Measurements from ENCODE around the gene MYH10. TPM values are rescaled to one million over a fixed set of nuclear protein-coding genes. Genes with fewer than 3 reads are reported as not detected.
"Not testable (repeated sequence)": the region's sequence is repeated elsewhere in the genome, so short reads cannot be mapped to it uniquely, and the experiment has no call there.

The MYH10 gene
- total RNA-seq, 2 experiments from 2014 or later, result 8.3 to 10.3 TPM

DNA sequence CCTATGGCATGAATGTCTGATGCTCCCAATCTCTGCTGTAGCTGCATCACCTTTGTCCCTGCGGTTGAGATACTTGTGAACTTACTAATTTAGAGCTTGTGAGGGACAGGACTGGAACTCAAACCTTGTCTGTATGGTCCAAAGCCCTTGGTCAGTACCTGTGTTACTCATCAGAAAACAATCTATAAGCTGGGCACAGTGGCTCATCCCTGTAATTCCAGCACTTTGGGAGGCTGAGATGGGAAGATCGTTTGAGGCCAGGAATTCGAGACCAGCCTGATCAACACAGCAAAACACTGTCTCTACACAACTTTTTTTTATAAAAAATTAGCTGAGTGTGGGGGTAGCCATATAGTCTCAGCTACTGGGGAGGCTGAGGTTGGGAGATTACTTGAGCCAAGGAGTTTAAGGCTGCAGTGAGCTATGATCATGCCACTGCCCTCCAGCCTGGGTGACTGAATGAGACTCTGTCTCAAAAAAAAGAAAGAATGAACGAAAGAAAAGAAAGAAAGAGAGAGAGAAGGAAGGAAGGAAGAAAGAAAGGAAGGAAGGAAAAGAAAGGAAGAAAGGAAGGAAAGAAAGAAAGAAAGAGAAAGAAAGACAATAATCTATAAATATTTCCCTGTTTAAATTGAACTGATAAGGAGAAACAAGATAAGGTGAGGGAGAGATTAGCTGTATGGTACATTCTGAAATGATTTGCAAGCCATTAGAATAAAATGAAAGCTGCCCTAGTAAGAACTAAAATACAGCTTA, 31.7 kb upstream of the MYH10 start:
- H3K36me3 Mint-ChIP-seq (ENCODE audit: low read depth), result no peaks in the 10 kb centered on the region
- DNase-seq, result no peak
- POLR2A ChIA-PET, result no interaction called here
- peaks cover 3% of the 10 kb centered on the region for H3K4me1 Mint-ChIP-seq
- H3K27me3 Mint-ChIP-seq, result peaks cover 7% of the 10 kb centered on the region
- H3K9me3 Mint-ChIP-seq, result peaks cover 3% of the 10 kb centered on the region
- H3K27ac Mint-ChIP-seq, result no peak overlapping the region
- CTCF ChIA-PET, result interaction anchor here (0.6 to 1.2 kb wide), 2 partner anchors 12 to 1773 kb away, joined by 3 to 4 read pairs; no protein-coding TSS in a partner anchor
- H3K4me3 Mint-ChIP-seq, result no peak overlapping the region

DNA sequence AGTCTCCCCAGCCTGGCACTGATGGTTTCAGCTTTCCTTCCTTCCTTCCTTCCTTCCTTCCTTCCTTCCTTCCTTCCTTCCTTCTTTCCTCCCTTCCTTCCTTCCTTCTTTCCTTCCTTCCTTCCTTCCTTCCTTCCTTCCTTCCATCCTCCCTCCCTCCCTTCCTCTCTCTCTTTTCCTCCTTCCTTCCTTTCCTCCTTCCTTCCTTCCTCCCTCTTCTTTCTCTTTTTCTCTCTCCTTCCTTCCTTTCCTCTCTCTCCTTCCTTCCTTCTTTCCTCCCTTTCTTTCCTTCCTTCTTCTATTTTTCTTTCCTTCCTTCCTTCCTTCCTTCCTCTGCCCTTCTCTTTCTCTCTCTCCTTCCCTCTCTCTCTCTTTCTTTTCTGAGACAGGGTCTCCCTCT, 30.2 kb upstream of the MYH10 start:
- POLR2A ChIA-PET; H3K9me3 Mint-ChIP-seq; DNase-seq; H3K36me3 Mint-ChIP-seq (ENCODE audit: low read depth); H3K4me1 Mint-ChIP-seq; CTCF ChIA-PET; H3K4me3 Mint-ChIP-seq; H3K27ac Mint-ChIP-seq: not testable (repeated sequence)
- H3K27me3 Mint-ChIP-seq, result peaks cover 13% of the 10 kb centered on the region

DNA sequence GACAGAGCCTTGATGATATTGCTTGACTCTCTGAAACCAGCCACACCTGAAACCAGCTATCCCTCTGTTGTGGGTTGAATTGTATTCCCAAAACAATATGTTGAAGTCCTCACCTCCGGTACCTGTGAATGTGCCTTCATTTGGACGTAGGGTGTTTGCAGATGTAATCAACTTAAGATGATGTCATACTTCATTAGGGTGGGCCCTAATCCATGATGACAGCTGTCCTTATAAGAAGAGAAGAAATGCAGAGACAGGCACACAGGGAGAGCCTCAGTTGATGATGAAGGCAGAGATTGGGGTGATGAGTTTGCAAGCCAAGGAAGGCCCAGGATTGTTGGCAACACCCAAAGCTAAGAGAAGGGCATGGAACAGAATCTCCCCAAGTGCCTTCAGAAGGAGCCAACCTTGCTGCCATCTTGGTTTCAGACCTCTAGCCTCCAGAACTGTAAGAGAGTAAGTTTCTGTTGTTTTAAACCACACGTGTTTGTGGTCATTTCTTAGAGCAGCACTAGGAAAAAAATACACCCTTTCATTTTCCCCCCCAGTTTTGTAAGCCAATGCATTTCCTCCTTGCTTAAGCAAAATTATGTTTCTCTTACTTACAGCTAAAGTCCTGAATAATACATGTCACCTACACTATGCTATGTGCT, 29.4 kb upstream of the MYH10 start:
- no peak overlapping the region for H3K4me3 Mint-ChIP-seq
- no peaks in the 10 kb centered on the region for H3K36me3 Mint-ChIP-seq (ENCODE audit: low read depth)
- H3K4me1 Mint-ChIP-seq, result peaks cover 3% of the 10 kb centered on the region
- ChIA-PET POLR2A (no interaction called here), CTCF (no interaction called here)
- no peak for DNase-seq
- peaks cover 6% of the 10 kb centered on the region for H3K9me3 Mint-ChIP-seq
- peaks cover 14% of the 10 kb centered on the region for H3K27me3 Mint-ChIP-seq
- no peak overlapping the region for H3K27ac Mint-ChIP-seq

DNA sequence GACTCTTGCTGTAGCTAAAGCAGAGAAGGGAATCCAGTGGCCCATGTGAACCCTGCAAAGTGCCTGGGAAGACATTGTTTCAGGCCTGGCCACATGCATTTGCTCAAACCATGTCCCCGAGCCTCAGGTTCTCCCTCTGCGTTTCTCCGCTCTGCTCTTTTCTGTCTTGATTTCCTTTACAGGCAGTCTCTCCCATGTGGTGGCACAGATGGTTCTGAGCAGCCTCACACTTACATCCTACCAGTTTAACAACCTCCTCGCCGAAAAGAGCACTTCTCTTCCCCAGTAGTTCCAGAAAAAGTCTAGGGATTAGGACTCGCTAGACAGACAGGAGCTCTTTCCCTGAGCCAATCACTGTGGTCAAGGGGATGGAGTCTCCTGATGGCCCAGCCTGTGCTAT, 28.3 kb upstream of the MYH10 start:
- Mint-ChIP-seq H3K9me3 (peaks cover 6% of the 10 kb centered on the region), H3K27me3 (peaks cover 16% of the 10 kb centered on the region), H3K4me1 (peaks cover 3% of the 10 kb centered on the region), H3K27ac (no peak overlapping the region), H3K4me3 (no peak overlapping the region), H3K36me3 (ENCODE audit: low read depth) (no peaks in the 10 kb centered on the region)
- ChIA-PET CTCF (no interaction called here), POLR2A (no interaction called here)
- DNase-seq, result no peak

DNA sequence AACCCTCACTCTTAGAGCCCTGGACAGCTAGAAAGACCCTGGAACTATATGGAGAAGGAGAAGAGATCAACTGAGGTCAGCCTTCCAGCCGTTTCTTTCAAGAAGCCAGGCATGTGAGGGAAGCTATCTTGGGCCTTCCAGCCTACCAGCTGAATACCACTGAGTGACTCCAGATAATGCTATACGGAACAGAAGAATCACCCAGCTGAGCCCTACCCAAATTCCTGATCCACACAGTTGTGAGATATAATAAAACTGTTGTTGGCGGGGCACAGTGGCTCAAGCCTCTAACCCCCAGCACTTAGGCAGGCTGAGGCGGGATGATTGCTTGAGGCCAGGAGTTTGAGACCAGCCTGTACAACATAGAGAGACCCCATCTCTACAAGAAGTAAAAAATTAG, 26.2 kb upstream of the MYH10 start:
- Mint-ChIP-seq H3K36me3 (ENCODE audit: low read depth) (no peaks in the 10 kb centered on the region), H3K4me1 (peaks cover 3% of the 10 kb centered on the region), H3K9me3 (peaks cover 6% of the 10 kb centered on the region), H3K27me3 (peaks cover 21% of the 10 kb centered on the region), H3K27ac (no peak overlapping the region), H3K4me3 (no peak overlapping the region)
- DNase-seq, result no peak
- ChIA-PET POLR2A (no interaction called here), CTCF (no interaction called here)

DNA sequence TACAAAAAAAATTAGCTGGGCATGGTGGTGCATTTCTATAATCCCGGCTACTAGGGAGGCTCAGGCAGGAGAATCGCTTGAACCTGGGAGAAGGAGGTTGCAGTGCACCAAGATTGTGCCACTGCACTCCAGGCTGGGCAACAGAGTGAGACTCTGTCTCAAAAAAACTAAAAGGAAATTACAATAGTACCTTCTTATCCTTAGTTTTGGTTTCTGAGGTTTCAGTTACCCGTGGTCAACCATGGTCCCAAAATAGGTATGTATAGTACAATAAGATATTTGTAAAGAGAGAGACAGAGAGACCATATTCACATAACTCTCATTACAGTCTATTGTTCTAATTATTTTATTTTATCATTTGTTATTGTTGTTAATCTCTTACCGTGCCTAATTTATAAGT, 24.3 kb upstream of the MYH10 start:
- DNase-seq, result no peak
- no peak overlapping the region for H3K27ac Mint-ChIP-seq
- no peak overlapping the region for H3K4me3 Mint-ChIP-seq
- H3K36me3 Mint-ChIP-seq (ENCODE audit: low read depth), result no peaks in the 10 kb centered on the region
- POLR2A ChIA-PET, result no interaction called here
- H3K27me3 Mint-ChIP-seq, result peaks cover 24% of the 10 kb centered on the region
- H3K9me3 Mint-ChIP-seq, result peaks cover 4% of the 10 kb centered on the region
- H3K4me1 Mint-ChIP-seq, result no peaks in the 10 kb centered on the region
- CTCF ChIA-PET, result no interaction called here

DNA sequence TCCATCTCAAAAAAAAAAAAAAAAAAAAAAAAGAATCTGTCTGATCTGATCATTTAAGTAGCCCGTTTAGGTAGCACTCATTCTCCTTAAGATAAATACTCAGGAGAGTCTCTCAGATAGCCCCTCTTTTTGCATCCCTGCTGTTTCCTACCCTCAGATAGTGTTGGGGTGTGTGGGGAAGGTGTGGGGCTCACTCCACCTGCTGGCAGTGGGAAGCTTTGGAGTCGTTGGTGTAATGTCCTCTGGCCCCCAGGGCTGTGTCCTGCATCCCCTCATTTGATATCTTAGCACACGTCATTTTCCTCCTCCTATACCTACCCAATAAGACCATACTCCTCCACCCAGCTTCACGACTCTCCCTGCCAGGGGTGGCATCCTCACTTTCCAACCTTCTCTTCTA, 20.5 kb upstream of the MYH10 start:
- CTCF ChIA-PET, result interaction anchor here (0.9 kb wide), 1 partner anchor 131 kb away, joined by 3 read pairs; no protein-coding TSS in a partner anchor
- no peaks in the 10 kb centered on the region for H3K4me1 Mint-ChIP-seq

DNA sequence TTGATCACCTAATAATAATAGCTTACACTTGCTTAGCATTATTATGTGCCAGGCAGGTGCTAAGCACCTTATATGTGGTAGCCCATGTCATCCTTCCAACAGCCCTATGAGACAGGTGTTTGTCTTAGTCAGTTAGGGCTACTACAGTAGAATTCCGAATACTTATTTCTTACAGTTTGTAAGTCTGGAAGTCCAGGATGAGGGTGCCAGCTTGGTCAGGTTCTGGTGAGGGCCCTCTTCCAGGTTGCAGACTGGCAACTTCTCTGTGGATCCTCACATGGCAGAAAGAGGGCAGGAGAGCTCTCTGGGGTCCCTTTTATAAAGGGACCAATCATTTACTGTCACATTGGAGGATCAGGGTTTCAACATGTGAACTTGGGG, 19.6 kb upstream of the MYH10 start:
- no peak for DNase-seq
- Mint-ChIP-seq H3K4me1 (no peaks in the 10 kb centered on the region), H3K27me3 (peaks cover 17% of the 10 kb centered on the region), H3K4me3 (no peak overlapping the region), H3K36me3 (ENCODE audit: low read depth) (no peaks in the 10 kb centered on the region), H3K27ac (no peak overlapping the region), H3K9me3 (no peaks in the 10 kb centered on the region)
- CTCF ChIA-PET, result interaction anchor here (0.9 kb wide), 1 partner anchor 85 kb away, joined by 3 read pairs; no protein-coding TSS in a partner anchor
- POLR2A ChIA-PET, result no interaction called here

More for the DNA sequence above, 20.5 kb upstream of the MYH10 start:
- no peaks in the 10 kb centered on the region for H3K36me3 Mint-ChIP-seq (ENCODE audit: low read depth)
- no peak for DNase-seq
- H3K27ac Mint-ChIP-seq, result no peak overlapping the region
- POLR2A ChIA-PET, result no interaction called here
- H3K9me3 Mint-ChIP-seq, result no peaks in the 10 kb centered on the region
- no peak overlapping the region for H3K4me3 Mint-ChIP-seq
- peaks cover 18% of the 10 kb centered on the region for H3K27me3 Mint-ChIP-seq

DNA sequence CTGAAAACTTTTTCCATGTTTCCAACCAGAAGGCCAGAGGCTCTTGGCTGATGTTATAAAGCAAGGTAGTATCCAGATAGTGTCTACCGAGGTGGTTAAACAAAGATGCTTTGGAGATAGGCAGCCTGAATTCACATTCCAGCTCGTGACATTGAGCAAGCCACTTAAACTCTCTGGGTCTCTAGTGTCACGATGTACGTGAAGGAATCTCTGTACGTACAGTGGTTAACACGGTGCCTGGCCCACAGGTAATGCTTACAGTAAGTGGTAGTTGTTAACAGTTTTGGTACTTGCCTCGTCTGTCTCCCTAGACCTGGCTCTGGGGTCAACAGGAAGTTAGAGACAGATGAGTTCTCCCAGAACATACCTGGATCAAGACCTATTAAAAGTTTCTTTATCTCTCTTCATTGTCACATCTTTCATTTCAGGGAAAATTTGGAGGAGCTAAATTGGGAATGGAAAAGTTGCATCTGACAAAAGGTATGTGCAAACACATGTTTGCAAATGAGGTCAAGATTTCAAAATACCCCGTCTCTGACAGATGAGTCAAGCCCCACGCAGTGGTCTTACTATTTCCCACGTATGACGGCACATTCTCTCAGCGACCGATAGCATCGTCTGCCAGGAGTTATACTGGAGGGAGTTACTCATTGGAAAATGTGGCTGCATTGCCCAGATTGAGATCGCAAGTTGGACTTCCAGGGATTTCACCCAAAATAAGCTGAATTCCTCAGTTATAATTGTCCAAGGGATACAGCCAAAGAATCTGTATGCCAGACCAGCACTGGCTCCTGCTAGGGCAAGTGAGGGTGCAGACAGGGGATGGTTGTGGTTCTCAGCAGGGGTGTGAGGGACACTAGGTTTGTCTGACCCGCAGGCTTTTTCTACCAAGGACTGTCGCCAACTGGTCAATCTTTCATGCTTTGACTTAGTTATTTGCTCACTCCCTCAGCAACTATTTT, 18.9 kb upstream of the MYH10 start:
- POLR2A ChIA-PET, result no interaction called here
- CTCF ChIA-PET, result interaction anchor here (0.9 kb wide), 1 partner anchor 84 kb away, joined by 3 read pairs; no protein-coding TSS in a partner anchor
- no peaks in the 10 kb centered on the region for H3K4me1 Mint-ChIP-seq

DNA sequence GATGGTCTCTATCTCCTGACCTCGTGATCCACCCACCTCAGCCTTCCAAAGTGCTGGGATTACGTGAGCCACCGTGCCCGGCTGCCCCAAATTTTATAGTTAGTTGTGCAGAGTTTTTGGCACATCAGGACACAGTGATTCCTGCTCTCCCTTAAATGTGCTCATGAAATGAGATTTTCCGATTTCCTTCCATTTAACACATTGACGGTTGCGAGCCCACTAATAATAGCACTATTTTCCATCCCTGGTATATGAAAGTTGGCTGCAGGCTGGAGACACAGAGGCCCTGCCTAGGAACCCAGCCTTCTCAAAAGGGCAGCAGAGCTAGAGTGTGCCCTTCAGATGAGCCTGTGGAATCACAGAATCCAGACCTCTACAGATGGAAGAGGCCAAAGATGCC, 17.4 kb upstream of the MYH10 start:
- no peak for DNase-seq
- CTCF ChIA-PET, result no interaction called here
- Mint-ChIP-seq H3K36me3 (ENCODE audit: low read depth) (no peaks in the 10 kb centered on the region), H3K27ac (no peak overlapping the region), H3K4me3 (no peak overlapping the region), H3K27me3 (peaks cover 16% of the 10 kb centered on the region), H3K4me1 (no peaks in the 10 kb centered on the region), H3K9me3 (no peaks in the 10 kb centered on the region)
- POLR2A ChIA-PET, result no interaction called here

More for the DNA sequence above, 18.9 kb upstream of the MYH10 start:
- no peak overlapping the region for H3K4me3 Mint-ChIP-seq
- no peaks in the 10 kb centered on the region for H3K36me3 Mint-ChIP-seq (ENCODE audit: low read depth)
- no peaks in the 10 kb centered on the region for H3K9me3 Mint-ChIP-seq
- H3K27ac Mint-ChIP-seq, result no peak overlapping the region
- peaks cover 16% of the 10 kb centered on the region for H3K27me3 Mint-ChIP-seq
- no peak for DNase-seq

DNA sequence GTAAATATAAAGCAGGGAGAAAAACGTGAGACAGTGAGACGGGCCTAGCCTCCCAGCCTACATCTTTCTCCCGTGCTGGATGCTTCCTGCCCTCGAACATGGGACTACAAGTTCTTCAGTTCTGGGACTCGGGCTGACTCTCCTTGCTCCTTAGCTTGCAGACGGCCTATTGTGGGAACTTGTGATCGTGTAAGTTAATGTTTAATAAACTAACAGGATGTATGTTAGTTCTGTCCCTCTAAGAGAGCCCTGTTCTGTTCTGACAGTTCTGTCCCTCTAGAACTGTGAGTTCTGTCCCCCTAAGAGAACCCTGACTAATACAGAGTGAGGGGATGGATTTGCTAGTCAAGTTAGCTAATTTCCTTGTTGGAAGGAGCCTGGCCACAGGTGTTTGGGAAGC, 16.7 kb upstream of the MYH10 start:
- CTCF ChIA-PET, result no interaction called here
- Mint-ChIP-seq H3K9me3 (no peaks in the 10 kb centered on the region), H3K4me3 (no peak overlapping the region), H3K4me1 (no peaks in the 10 kb centered on the region), H3K27ac (no peak overlapping the region), H3K27me3 (peaks cover 14% of the 10 kb centered on the region), H3K36me3 (ENCODE audit: low read depth) (no peaks in the 10 kb centered on the region)
- POLR2A ChIA-PET, result no interaction called here
- no peak for DNase-seq

DNA sequence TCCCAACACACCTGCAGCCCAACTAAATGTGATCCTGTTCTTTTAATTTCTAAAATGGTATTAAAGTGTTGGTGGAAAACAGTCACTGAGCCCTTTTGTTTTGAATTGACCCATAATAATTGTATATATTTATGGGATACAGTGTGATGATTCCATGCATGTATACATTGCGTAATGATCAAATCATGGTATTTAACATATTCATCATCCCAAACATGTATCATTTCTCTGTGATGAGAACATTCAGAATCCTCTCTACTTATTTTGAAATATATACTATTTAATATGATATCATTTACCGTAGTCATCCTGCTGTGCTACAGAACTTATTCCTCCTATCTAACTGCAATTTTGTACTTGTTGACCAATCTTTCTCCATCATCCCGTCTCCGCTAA, 14.0 kb upstream of the MYH10 start:
- Mint-ChIP-seq H3K36me3 (ENCODE audit: low read depth) (no peaks in the 10 kb centered on the region), H3K4me1 (no peaks in the 10 kb centered on the region), H3K27ac (no peak overlapping the region), H3K27me3 (peaks cover 12% of the 10 kb centered on the region), H3K9me3 (no peaks in the 10 kb centered on the region), H3K4me3 (no peak overlapping the region)
- ChIA-PET POLR2A (no interaction called here), CTCF (no interaction called here)
- no peak for DNase-seq

DNA sequence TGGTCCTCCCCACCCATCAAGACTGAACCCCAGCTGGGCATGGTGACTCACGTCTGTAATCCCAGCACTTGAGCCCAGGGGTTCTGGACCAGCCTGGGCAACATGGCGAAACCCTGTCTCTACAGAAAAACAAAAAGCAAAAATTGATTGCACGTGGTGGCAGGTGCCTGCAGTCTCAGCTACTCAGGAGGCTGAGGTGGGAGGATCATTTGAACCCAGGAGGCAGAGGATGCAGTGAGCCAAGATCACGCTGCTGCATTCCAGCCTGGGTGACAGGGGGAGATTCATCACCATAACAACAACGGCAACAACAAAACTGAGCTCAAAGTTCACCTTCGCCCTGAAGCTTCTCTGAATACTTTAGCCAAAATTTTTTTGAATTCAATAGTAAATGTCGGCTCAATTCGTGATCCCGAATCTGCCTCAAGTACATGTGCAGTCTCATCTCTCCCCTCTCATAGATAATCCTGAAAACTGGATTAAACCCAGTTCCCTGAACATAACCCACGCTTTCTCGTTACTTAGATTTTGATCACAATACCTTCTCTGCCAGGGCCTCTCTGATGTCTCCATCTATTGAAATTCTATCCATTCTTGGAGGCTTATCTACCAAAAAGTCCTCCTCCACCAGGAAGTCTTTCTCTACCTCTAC, 13.5 kb upstream of the MYH10 start:
- H3K27ac Mint-ChIP-seq, result no peak overlapping the region
- H3K4me3 Mint-ChIP-seq, result no peak overlapping the region
- CTCF ChIA-PET, result no interaction called here
- no peaks in the 10 kb centered on the region for H3K36me3 Mint-ChIP-seq (ENCODE audit: low read depth)
- DNase-seq, result no peak
- H3K4me1 Mint-ChIP-seq, result no peaks in the 10 kb centered on the region
- POLR2A ChIA-PET, result no interaction called here
- H3K27me3 Mint-ChIP-seq, result peaks cover 12% of the 10 kb centered on the region
- no peaks in the 10 kb centered on the region for H3K9me3 Mint-ChIP-seq
